ENCODE results near the gene INVS.

DNA sequence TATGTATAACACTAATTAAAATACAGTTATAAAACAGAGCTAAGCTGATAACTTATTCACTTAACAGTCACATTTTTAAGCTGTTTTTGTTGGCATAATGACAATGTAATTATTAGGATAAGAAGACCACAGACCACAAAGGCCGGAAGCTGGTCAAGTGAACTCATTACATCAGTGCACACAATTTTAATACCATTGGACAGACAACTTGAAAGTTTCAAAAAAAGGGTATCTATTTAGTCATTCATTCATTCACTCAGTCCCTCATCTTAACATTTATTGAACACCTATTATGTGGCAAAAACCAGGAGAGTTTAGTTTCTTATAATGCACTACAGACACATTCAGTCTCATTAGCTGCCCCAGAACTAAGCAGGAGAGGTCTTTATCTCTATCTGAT, 11.8 kb upstream of the INVS start:
- TF ChIP-seq EZH2 (IDR thresholded peaks at IDR 0.05; ENCODE audit: borderline replicate concordance, insufficient read depth, low read depth, low read length, poor library complexity, severe bottlenecking) = no peak
- TF ChIP-seq, protein P1, sequence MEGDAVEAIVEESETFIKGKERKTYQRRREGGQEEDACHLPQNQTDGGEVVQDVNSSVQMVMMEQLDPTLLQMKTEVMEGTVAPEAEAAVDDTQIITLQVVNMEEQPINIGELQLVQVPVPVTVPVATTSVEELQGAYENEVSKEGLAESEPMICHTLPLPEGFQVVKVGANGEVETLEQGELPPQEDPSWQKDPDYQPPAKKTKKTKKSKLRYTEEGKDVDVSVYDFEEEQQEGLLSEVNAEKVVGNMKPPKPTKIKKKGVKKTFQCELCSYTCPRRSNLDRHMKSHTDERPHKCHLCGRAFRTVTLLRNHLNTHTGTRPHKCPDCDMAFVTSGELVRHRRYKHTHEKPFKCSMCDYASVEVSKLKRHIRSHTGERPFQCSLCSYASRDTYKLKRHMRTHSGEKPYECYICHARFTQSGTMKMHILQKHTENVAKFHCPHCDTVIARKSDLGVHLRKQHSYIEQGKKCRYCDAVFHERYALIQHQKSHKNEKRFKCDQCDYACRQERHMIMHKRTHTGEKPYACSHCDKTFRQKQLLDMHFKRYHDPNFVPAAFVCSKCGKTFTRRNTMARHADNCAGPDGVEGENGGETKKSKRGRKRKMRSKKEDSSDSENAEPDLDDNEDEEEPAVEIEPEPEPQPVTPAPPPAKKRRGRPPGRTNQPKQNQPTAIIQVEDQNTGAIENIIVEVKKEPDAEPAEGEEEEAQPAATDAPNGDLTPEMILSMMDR (IDR thresholded peaks at IDR 0.05) = no peak
